Fibroblast of upper back skin (primary cell): ENCODE measurements around the gene DNAJC4.

Experiments used
- DNase-seq: peaks from one replicate; pipeline ENCODE4 v3.0.0-alpha.2; 2013

Gene DNAJC4

GRCh38 chr11:64230171-64230984 is at the start of gene DNAJC4:
TSS of gene DNAJC4 (plus strand) at chr11:64230548. CDS start at chr11:64230855, 307 bp downstream.
- DNase-seq, result peak; percentile 89

GRCh38 chr11:64180891-64181290 is 49.5 kb upstream of the DNAJC4 start:
- no peak for DNase-seq

- peak; percentile 91 for DNase-seq
These were observed 48.6 kb upstream of the DNAJC4 start for GRCh38 chr11:64181506-64182411.

- no peak for DNase-seq
These were observed 46.5 kb upstream of the DNAJC4 start for GRCh38 chr11:64183890-64184289.

- peak; percentile 76 for DNase-seq
These were observed 45.1 kb upstream of the DNAJC4 start for GRCh38 chr11:64185175-64185692.

GRCh38 chr11:64185693-64186491 is 44.5 kb upstream of the DNAJC4 start, which contains the start of gene STIP1:
TSS of gene STIP1 (plus strand) at chr11:64186171. CDS start at chr11:64186262, 91 bp downstream.
- DNase-seq, result peak; percentile 100

- DNase-seq, result no peak
These were observed 43.7 kb upstream of the DNAJC4 start for GRCh38 chr11:64186492-64187165.

- DNase-seq, result no peak
These were observed 37.9 kb upstream of the DNAJC4 start for GRCh38 chr11:64192434-64192833.

GRCh38 chr11:64196626-64197025 is 33.7 kb upstream of the DNAJC4 start:
- no peak for DNase-seq

GRCh38 chr11:64198511-64198910 is 31.8 kb upstream of the DNAJC4 start:
- no peak for DNase-seq

- no peak for DNase-seq
These were observed 28.8 kb upstream of the DNAJC4 start for GRCh38 chr11:64201543-64201942.

GRCh38 chr11:64202992-64203391 is 27.4 kb upstream of the DNAJC4 start:
- DNase-seq, result no peak

- DNase-seq, result no peak
These were observed 26.8 kb upstream of the DNAJC4 start for GRCh38 chr11:64203421-64204079.

- DNase-seq, result no peak
These were observed 26.3 kb upstream of the DNAJC4 start for GRCh38 chr11:64204080-64204440.

GRCh38 chr11:64204464-64204989 is 25.8 kb upstream of the DNAJC4 start:
- peak; percentile 93 for DNase-seq

GRCh38 chr11:64206457-64207255 is 23.7 kb upstream of the DNAJC4 start, which contains the start of gene FERMT3:
TSS of gene FERMT3 (plus strand) at chr11:64206721. CDS start at chr11:64207365, 644 bp downstream.
- DNase-seq, result no peak

- DNase-seq, result peak; percentile 72
These were observed 22.9 kb upstream of the DNAJC4 start for GRCh38 chr11:64207256-64208085.

GRCh38 chr11:64208086-64208795 is 22.1 kb upstream of the DNAJC4 start:
- no peak for DNase-seq
